Stimulated activated CD8-positive, alpha-beta memory T cell treated with anti-CD3 and anti-CD28 coated beads, Interleukin-15, amount 100 ng/mL, for 4 hours (primary cell): ENCODE data around the gene MVB12B.

Experiments used
- DNase-seq, 2 donors: peaks; one replicate each; pipeline ENCODE4 v3.0.0-alpha.2; 2020; ENCODE audit warnings: low read depth in 2 of 2

Gene MVB12B

GRCh38 chr9:126331964-126332748, 5.5 kb downstream of the MVB12B start:
- DNase-seq, result no peak

DNA sequence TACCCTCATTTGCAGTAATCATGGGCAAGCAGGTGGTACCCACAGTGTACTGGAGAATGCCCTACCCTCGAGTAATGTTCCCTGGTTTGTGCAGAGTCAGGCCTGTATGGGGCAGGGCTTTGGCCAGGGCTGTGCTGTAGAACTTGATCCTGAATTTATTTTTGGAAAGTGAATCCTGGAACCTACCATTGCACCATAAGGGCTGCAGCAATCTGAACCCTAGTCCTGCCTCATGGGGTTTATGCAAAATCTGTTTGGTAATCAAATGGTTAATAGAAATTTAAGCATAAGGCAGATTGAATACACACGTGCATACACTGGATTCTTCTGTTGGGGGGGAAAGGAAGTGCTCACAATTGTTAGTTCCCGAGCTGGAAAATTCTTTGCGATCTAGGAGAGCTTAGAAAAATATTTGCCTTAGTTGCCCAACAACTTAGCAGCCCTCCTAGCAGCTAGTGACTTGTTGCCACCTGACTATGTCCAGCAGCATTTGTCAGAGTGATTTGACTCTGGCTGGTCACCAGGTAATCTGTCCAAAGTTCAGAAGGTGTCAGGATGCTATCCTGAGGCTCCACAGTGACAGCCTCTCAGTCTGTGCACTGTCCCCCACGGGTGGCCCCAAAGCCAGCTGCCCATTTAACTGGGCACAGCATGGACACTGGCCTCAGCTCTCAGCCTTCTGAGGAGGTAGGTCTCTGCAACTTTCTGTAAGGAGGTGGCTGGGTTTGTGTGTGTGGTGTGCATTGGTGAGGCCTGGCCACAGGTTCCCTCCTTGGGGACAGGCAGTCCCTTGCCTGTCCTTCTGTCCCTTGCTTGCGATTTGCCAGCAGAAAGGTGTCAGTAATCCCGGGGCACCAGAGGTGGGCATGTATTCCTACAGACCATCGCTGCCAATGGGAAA, 8.3 kb downstream of the MVB12B start:
- no peak for DNase-seq

DNA sequence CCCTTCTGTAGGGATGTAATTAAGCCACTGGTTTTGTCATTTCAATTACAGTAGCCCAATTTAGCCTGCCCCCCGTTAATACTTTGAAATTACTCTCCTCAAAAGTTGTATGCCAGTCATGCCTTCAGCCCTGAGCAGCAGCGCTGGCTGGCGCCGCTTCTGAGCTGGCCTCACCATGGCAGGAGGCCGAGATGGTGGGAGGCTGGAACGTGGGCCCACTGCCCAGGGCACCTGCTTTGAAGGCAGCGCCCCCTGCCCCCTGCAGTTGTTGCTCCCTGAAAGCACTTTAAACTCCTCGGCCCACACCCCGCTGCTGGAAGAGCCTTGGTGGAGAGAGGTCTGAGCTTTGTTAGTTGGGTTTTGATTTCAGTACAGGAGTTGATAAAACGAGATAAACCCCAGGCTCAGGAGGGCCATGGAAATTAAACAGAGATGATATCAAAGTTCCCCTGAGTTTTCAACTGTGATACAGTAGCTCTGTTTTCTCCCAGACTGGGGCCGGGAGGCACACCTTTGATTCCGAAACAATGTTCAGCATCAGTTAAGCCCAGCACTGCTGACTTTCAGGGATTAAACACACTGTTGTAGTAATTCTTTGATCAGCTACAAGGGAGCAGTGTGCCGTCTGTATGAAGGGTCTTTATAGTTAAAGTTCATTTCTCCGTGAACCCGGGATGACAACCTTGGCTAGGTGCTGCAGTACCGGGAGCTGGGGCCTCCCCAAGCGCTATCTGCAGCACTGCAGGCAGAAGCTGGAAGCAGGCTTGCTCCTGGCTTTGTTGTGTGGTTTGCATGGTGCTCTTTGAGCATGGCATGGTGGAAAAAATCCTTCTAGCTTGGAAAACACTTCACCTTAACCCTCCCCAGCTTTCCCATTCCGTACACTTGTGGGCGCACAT, 9.5 kb downstream of the MVB12B start:
- no peak for DNase-seq

GRCh38 chr9:126336736-126337325, 10.2 kb downstream of the MVB12B start:
- DNase-seq, result no peak

- no peak for DNase-seq
Observed at GRCh38 chr9:126337729-126338372, 11.2 kb downstream of the MVB12B start.

DNA sequence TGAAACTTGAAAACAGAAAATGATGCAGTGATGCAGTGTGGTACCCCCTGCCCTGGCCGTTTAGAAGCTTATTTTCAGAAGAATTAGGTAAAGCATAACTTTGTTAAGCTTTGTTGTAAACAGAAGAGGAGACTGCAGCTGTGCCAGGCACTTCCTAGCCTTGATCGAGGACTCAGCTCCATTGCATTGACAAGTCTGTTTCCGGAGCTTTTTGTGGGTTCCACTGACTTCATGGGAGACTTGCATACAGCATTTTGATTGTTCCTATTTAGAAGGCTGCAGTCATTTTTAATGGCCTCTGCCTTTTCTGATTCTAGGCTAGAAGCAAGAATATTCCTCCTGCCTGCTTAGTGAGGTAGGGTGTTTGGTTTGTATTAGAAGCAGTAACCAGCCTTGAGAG, 12.3 kb downstream of the MVB12B start:
- no peak for DNase-seq

GRCh38 chr9:126341426-126341825, 14.8 kb downstream of the MVB12B start:
- no peak for DNase-seq

GRCh38 chr9:126341902-126342301, 15.3 kb downstream of the MVB12B start:
- no peak for DNase-seq

GRCh38 chr9:126342621-126343031, 16.0 kb downstream of the MVB12B start:
- DNase-seq, result no peak

GRCh38 chr9:126343271-126343700, 16.7 kb downstream of the MVB12B start:
- DNase-seq, result no peak

DNA sequence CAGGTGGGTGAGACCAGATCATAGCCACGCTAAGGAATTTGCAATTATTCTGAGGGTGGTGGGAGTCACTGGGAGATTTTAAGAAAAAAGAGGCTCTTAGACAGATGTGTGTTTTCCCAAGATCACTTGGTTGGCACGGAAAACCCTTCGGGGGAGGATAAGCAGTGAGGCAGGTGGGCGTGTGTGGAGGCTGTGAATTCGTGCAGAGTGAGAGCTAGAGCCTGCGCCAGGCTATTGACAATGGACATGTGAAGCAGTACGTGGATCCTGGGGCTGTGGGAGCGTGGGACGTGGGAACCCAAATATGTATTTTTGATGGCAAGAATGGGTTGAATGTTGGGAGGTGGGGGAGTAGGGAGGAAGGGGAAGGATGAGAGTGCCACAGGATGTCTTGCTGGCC, 19.4 kb downstream of the MVB12B start:
- DNase-seq, result no peak

GRCh38 chr9:126347093-126347492, 20.5 kb downstream of the MVB12B start:
- no peak for DNase-seq

DNA sequence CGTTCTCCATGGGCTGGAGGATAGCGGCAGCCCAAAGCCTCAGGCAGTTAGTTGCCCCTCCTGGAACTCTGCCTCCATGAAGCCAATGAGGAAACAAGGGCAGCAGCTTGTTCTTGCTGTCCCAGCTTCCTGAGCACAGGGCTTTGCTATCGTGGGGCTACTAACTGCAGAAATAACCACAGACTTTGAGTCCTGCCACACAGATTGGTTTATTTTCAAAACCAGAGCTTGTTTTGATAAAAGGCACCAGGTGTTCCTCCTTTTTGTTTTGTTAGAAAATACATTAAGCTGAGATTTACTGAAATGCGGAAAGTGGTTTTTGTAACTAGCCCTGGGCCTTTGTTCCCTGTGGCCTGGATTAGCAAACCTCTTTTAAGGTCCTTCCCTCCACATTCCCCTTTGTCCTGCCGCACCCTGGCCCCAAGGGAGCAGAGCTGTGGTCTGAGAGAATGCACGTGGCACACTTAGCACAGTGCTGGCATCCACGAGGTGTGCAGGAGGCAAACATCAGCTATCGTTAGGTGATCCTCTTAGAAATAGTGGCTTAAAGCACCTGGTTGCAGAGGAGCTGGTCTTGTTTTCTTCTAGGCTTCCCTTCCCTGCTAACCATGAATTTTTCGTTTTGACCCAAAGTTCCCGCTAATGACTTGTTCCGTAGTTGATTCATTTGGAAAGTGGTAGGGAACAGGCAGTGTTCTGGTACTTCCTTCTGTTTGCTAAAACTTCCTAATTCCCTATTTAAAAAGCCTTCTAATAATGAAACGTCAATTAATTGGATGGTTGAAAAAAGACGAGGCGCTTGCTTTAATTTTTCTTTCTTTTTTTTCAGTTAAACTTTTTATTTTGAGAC, 21.5 kb downstream of the MVB12B start:
- DNase-seq, result no peak

DNA sequence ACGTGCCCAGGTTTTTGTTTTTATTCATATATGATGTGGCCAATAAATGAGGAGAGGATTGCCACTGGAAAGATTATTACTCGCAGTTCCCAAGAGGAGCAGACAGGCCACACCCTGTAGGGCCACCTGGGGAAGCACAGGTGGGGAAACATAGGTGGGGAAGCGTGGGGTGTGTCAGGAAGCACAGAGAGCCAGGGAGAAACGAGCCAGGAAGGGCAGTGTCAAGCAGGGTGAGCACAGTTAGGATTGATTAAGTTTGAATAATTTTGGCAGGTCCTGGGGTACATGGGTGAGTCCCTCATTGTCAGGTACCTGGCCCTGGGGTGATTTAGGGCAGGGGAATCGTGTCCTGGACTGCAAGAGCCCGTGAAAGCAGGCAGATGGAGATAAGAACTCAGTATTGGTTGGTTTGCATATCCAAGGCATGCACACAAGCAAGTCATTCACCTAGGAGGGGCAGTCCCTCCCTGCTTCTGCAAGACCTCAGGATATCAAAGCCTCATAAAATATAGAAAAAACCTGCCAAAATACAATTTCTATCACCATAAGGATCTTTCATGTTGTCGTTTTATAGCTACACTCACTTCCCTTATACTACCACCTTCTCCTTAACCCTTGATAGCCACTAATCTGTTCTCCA, 22.4 kb downstream of the MVB12B start:
- no peak for DNase-seq

- DNase-seq, result no peak
Observed at GRCh38 chr9:126354887-126355770, 28.5 kb downstream of the MVB12B start.

GRCh38 chr9:126357074-126357473, 30.4 kb downstream of the MVB12B start:
- no peak for DNase-seq

DNA sequence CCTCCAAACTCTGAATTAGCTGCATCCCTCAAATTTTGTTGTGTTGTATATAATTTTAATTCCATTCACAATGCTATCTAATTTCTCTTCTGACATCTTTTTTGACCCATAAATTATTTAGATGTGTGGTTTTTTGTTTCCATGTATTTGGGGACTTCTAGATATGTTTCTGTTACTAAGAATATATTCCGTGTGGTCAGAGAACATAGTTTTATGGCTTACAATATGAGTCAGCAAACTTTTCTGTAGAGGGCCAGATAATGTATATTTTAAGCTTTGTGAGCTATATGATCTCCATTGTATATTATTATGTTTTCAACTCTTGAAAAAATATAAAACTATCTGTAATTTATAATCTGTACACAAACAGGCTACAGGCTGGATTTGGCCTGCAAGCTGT, 33.4 kb downstream of the MVB12B start:
- DNase-seq, result no peak

DNA sequence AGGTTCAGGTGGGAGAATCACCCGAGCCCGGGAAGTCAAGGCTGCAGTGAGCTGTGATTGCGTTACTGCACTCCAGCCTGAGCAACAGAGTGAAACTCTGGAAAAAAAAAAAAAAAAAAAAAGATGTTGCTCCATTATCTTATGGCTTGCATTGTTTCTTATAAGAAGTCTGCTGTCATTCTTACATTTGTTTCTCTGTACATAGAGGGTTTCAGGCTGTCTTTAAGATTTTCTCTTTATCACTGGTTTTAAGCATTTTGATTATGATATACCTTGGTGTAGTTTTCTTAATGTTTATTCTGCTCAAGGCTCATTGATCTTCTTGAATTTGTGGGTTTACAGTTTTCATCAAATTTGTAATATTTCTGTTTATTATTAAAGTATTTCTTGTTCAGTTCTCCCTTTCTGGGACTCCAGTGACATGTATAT, 35.2 kb downstream of the MVB12B start:
- no peak for DNase-seq
